HG02938 (cell line): ENCODE measurements around the gene S100Z.
"Not testable (repeated sequence)": the region's sequence is repeated elsewhere in the genome, so short reads cannot be mapped to it uniquely, and the experiment has no call there.

Source experiments
- ATAC-seq: cut with Tn5 transposase; IDR thresholded peaks from one replicate; pipeline ENCODE4 v1.9.1; 2021; ENCODE audit warnings: mild to moderate bottlenecking, moderate library complexity; ENCODE audit not compliant: unreplicated experiment

The S100Z gene

DNA sequence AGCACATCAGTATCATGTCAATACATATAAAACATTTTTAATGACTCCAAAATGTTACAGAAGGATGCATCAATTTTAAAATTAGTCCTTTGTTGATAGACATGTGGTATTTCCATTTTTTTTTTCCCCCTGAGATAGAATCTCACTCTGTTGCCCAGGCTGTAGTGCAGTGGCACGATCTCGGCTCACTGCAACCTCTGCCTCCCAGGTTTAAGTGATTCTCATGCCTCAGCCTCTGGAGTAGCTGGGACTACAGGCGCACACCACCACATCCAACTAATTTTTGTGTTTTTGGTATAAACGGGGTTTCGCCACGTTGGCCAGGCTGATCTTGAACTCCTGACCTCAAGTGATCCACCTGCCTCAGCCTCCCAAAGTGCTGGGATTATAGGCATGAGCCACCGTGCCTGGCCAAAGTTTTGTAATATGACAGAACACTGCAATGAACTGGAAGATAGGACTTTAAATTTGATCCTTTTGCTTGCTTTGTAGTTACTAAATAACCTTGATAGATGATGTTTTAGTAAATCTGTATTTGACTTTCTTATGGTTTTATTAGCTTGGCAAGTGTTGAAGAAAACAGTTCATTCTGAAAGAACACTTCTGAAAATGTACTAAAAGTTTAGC is 27.6 kb upstream of the S100Z start:
- not testable (repeated sequence) for ATAC-seq

DNA sequence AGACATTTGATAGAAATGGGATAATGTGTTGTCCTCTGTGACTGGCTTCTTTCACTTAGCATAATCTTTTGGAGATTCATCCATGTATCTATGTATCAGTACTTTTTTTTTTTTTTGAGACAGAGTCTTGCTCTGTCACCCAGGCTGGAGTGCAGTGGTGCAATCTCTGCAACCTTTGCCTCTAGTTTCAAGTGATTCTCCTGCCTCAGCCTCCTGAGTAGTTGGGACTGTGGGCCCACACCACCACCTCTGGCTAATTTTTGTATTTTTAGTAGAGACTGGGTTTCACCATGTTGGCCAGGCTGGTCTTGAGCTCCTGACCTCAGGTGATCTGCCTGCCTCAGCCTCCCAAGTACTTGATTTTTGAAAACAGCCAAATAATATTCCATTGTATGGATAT is 23.4 kb upstream of the S100Z start:
- ATAC-seq: not testable (repeated sequence)

DNA sequence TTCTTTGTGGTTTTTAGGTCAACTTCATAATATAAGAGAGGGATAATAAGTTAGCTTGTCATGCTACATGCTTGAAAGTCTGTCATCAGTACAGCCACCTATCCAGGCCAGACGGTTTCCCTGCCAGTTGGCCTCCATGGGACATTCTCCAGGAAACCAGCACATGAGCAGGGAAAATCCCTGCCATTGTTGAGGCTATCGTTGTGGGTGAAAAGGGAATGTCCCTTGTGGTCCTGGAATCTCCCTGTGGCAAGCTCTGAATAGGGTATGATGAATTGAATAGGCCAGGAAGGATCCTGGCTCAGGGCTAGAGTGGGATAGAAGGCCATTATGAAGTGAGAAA is 18.7 kb upstream of the S100Z start:
- ATAC-seq: no peak

DNA sequence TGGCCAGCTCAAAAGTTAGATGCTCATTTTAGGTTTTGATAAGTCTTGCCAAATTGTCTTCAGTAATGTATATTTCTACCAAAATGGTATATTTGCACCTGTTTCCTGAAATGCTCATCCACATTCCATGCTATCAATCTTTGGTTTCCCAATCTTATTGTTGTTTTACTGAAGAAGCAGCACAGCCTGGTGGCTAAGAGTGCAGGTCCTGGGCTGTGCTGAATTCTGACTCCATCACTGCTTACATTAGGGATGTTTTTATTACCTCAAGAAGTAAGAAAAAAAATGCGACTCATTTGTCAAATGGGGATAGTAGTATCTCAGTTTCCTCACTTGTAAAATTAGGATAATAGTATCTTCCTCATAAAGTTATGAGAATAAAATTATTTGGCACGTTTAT is 13.6 kb upstream of the S100Z start:
- ATAC-seq: no peak

DNA sequence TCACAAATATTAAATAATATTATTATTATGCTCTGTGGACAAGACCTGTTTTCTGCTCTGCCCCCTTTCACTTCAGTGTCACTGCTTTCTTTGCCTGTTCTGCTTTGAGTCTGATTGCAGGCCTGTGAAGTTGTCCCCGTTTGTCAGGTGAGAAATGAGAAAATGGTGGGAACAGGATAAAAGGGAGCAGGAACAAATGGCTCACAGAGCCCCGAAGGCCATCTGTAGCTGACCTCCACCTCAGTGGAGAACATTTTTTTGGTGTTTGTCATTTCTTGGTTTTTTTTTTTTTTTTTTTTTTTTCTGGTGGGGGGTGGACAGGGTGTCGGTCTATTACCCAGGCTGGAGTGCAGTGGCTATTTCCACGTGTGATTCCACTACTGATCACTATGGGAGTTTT is 13.2 kb upstream of the S100Z start:
- no peak for ATAC-seq

DNA sequence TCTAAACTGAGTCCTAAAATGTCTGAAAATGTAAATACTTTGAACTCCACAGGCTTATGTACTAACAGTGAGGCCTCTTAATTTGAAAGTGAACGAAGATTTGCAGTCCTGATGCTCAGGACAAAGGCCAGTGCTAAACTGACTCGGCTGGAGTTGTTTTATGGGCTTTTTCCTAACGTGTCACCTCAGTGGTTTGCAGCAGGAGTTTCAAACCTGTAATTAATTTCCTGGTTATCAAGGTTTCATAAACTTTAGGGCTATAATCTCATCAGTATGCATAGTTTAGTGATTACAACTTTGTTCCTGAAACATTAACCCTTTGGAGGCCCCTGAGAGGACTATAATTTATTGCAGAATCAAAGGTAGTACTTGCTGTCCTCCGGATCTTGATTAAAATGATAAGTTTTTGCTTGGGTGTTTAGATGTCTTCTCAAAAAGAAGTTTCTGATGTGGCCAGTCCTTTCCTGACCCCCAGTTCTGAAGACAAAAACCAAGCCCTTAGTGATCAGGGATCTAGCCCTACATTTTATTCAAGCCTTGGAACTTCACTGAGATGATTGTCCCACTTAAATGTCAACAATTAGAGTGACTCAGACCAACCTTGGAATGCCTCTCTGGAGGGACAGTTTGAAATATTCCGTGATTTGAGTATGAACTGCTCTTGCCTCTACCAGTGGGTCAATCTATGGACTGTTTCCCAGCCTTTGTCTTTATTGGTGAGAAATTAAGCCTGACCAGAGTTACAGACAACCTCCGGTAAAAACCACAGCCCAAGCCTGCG is 11.1 kb upstream of the S100Z start:
- ATAC-seq: no peak

DNA sequence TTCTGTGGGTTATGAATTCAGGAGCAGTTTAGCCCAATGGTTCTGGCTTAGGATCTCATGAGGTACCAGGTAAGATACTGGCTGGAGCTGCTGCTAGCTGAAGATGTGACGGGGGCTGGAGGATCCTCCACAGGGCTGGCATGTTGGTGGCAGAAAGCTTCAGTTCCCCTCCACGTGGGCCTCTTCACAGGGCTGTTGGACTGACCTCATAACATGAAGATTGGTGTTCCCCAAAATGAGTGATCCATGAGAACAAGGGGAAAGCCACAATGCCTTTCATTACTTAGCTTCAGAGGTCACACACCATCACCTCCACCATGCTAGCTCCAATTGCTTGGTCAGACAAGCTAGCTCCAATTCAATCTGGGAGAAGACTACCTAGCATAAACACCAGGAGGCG is 8.5 kb upstream of the S100Z start:
- ATAC-seq: no peak

DNA sequence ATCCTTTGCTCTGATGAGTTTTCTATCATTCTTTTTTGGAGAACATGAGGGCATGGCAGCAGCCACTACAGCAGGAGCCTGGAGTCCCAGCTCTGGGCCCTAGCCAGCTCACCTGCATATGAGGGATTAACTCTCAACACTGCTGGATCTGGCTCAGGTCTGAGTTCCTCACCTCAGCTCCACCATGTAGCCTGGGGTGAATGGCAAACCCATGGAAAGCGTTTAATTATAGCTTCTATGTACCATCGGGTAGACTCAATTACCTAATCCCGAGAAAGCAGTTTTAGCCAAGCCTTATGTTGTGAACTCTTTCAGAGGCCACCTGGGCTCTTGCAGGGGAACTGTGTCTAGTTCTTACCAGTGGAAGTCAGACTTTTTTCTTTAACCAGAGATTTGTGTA is 3.9 kb upstream of the S100Z start:
- ATAC-seq: no peak

DNA sequence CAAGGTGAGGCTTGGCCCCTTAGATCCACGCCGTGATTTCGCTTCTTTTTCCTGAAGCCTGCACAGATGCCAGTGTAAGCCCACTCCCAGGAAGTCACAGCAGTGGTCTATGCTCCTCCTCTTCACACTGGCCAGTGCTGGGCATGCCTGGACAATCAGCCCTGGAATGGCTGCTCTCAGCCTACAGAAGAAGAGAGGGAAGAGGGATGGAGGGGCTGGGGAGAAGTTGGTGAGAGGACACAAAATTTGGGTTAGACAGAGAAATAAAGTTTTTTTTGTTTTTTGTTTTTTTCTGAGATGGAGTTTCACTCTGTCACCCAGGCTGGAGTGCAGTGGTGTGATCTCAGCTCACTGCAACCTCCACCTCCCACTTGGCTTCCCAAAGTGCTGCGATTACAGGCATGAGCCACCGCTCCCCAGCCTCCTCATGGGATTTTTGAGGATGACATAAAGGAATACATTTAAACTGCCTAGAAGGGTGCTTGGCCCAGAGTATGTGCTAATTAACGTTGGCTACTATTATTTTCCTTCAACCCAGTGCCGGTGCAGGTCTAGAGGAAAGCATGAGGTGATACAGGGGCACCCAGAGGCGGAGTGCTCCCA is 830 bp downstream of the S100Z start:
- ATAC-seq: no peak

DNA sequence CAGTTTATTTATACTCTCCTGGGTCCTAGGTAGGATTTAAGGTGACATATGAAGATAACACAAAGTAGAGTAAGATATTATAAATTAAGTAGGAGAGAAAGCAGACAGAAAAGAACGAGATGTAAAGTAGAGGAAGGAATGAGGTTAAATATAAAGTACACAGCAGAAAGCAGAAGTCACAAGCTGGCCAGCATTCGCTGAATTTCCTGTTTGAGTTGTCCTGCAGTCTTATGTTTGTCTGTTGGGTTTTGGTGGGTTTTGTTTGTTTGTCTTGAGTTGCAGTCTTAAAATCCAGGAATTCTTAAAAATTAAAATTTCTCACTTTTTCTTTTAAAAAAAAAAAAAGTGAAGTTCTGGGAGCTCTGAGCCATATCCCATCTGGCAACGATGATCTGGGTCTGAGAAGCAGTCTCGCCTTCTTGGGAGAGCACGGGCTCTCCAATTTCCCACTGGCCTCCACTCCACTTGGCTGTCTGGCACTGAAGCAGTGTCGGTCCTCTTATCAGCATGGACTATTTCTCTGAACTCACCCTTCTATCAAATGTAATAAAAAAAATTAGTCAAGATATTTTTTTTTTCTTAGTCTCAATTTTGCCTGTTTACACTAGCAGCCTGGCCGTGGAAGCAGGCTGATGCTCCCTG is 2.0 kb downstream of the S100Z start:
- ATAC-seq: no peak

DNA sequence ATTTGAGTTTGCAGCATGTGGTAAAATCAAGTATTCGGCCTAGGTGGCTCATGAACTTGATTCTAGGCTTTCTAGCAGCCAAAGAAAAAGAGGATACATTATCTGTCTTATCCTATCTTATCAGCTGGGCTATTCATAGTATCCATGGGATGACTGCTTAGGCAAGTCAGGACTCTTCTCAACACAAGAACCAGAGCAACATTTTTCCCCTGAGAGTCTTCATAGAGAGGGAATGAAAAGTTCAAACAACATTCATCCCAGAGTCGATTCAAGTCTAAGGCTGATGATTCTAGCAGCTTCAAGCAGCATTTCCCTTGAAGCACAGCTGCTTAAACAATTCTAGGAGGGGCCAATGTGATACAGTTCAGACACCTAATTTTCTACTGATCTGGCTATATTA is 3.0 kb downstream of the S100Z start:
- ATAC-seq: no peak

DNA sequence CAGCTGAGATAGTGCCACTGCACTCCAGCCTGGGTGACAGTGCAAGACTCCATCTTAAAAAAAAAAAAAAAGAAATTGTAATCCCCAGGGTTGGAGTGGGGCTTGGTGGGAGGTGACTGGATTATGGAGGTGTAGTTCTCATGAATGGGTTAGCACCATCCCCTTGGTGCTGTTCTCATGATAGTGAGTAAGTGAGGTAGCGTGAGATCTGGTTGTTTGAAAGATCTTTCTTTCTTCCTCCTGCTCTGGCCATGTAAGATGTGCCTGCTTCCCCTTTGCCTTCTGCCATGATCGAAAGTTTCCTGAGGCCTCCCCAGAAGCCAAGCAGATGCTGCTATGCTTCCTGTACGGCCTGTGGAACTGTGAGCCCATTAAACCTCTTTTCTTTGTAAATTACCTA is 3.9 kb downstream of the S100Z start:
- ATAC-seq: not testable (repeated sequence)

DNA sequence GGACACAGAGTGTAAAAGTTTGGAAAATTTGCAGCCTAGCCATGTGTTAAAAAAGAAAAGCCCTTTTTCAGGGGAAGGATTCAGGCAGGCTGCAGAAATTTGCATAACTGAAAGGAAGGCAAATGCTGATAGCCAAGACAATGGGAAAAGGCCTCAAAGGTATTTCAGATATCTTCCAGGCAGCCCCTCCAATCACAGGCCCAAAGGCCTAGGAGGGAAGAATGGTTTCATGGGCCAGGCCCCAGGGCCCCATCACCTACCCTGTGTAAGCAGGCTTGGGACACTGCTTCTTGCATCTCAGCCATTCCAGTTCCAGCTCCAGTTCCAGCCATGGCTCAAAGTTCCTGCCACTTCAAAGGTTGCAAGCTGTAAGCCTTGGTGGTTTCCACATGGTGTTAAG is 4.8 kb downstream of the S100Z start:
- no peak for ATAC-seq

DNA sequence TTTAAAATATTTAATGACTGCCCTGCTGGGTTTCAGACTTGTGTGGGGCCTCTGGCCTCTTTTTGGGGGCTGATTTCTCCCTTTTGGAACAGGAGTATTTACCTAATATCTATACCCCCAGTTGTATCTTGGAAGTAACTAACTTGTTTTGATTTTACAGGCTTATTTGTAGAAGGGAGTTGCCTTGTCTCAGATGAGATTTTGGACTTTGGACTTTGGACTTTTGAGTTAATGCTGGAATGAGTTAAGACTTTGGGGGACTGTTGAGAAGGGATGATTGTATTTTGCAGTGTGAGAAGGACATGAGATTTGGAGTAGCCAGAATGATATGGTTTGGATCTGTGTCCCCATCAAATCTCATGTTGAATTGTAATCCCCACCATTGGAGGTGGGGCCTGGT is 5.7 kb downstream of the S100Z start:
- ATAC-seq: not testable (repeated sequence)

DNA sequence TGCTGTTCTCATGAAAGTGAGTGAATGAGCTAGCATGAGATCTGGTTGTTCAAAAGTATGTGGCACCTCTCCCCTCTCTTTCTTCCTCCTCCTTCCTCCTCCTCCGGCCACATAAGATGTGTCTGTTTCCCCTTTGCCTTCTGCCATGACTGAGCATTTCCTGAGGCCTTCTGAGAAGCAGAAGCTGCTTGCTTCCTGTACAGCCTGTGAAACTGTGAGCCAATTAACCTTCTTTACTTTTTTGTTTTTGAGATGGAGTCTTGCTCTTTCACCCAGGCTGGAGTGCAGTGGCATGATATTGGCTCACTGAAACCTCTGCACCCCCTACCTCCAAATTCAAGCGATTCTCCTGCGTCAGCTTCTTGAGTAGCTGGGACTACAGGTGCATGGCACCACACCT is 6.1 kb downstream of the S100Z start:
- ATAC-seq: no peak

DNA sequence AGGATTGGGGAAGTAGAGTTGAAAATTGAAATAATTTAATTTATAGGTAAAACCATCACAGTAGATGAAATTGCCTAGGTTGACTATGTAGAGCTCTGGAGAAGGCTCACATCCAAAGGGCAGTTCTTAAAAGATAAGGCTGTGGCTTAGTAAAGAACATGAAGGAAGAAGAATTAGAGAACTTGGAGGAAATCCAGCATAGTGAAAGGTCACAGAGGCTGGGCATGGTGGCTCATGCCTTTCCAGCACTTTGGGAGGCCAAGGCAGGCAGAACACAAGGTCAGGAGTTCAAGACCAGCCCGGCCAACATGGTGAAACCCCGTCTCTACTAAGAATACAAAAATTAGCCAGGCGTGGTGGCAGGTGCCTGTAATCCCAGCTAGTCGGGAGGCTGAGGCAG is 7.0 kb downstream of the S100Z start:
- ATAC-seq: not testable (repeated sequence)

DNA sequence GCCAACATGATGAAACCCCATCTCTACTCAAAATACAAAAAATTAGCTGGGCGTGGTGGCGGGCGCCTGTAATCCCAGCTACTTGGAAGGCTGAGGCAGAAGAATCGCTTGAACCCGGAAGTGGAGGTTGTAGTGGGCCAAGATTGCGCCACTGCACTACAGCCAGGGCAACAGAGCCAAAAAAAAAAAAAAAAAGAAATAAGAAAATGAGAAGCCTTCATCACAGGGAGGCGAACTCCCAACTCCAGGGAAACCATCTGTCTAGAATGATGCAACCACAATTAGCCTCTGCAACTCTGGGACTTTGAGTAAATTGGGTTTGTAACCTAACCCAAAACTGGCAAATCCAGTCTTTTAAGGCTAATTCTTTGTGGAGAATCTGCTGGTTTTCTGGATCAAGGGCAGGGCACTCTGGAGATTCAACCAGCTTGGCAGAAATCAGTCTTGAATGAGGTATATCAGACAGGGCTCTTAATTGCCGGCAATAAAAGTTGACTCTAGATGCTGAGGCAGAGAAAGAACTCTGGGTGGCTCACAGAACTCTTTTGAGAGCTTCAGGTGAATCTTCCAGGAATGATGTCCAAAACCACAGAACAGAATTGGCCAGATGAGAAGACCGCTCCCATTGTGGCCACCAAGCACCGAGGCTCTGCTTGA is 9.9 kb downstream of the S100Z start:
- no peak for ATAC-seq

DNA sequence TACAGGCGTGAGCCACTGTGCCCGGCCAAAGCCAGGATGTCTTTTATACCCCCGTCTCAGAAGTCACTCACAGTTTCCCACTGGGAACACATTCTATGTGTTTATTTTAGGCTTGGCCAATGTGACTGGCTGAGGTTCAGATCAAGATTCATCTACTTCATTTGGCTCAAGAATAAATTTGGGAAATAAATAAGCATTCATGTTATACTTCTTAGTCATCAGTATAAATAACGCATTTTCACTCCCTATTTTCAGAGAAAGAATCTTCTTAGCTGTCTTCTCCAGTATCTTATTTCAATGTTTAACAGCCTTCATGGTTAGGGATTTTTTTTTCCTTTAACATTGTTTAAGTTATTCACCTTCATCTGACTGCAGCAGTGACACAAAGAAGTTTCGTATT is 11.8 kb downstream of the S100Z start:
- no peak for ATAC-seq

DNA sequence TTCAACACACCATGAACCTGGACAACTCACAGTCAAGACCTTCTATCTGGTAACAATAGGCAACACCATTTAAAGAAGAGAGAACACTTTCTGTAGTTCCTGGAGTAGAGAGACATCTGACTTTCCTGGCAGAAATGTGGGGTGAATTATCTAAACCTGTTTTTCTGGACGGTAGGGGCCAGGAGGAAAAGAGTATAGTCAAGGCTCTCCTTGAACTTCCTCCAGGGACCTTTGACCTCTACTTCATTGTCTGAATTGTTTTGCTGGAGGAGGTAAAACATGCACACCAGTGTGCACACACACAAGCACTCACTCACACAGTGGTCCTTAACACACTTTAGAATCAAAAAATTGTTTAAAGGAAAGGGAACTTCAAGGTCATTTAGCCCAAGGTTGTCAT is 13.2 kb downstream of the S100Z start:
- no peak for ATAC-seq

DNA sequence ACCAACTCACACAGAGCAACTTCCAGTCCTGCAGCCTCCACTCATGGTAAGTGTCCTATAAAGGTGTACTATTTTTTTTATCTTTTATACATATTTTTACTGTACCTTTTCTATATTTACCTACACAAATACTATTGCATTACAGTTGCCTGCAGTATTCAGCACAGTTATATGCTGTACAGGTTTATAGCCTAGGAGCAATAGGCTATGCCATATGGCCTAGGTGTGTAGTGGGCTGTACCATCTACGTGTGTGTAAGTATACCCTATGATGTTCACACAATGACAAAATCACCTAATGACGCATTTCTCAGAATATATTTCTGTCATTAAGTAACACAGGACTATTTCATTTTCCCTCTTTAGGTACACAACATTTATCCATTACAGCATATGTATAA is 16.7 kb downstream of the S100Z start:
- ATAC-seq: no peak

DNA sequence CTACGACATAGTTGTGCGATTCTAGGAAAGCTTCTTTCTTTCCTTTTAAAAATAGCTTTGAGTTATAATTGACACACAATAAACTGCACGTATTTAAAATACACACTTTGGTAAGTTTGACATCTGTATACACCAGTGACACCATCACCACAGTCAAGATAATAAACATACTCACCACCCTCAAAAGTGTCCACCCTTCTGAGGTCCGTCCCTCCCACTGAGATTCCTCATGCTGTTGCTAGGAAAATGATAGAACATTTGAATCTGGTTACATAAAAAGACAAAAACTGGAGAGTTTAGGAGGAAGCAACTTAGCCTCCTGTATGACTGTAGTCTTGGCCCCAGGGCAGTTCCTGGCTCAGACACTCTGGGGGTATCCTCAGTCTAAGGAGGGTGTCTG is 17.2 kb downstream of the S100Z start:
- ATAC-seq: no peak
